HG02938 (cell line): ENCODE measurements around the gene WRAP73.

Source experiments
- ATAC-seq: cut with Tn5 transposase; IDR thresholded peaks from one replicate; pipeline ENCODE4 v1.9.1; 2021; ENCODE audit warnings: mild to moderate bottlenecking, moderate library complexity; ENCODE audit not compliant: unreplicated experiment

The WRAP73 gene

GRCh38 chr1:3669971-3670431 is 20.1 kb upstream of the WRAP73 start:
- ATAC-seq, result no peak

GRCh38 chr1:3669421-3669821 is 19.5 kb upstream of the WRAP73 start:
- no peak for ATAC-seq

GRCh38 chr1:3668585-3669300 is 18.8 kb upstream of the WRAP73 start:
- ATAC-seq, result no peak

- no peak for ATAC-seq
These were observed 18.2 kb upstream of the WRAP73 start for GRCh38 chr1:3668148-3668547.

GRCh38 chr1:3664700-3665375 is 14.9 kb upstream of the WRAP73 start:
- ATAC-seq, result no peak

- no peak for ATAC-seq
These were observed 14.2 kb upstream of the WRAP73 start for GRCh38 chr1:3663999-3664699.

- no peak for ATAC-seq
These were observed 12.3 kb upstream of the WRAP73 start for GRCh38 chr1:3662080-3662671.

GRCh38 chr1:3661631-3662030 is 11.7 kb upstream of the WRAP73 start:
- ATAC-seq, result no peak

GRCh38 chr1:3660704-3661103 is 10.8 kb upstream of the WRAP73 start:
- no peak for ATAC-seq

GRCh38 chr1:3659093-3659492 is 9.2 kb upstream of the WRAP73 start:
- ATAC-seq, result no peak

- no peak for ATAC-seq
These were observed 8.3 kb upstream of the WRAP73 start for GRCh38 chr1:3658231-3658615.

- no peak for ATAC-seq
These were observed 7.8 kb upstream of the WRAP73 start for GRCh38 chr1:3657578-3658230.

- ATAC-seq, result no peak
These were observed 7.2 kb upstream of the WRAP73 start for GRCh38 chr1:3657096-3657475.

- peak; percentile 67 for ATAC-seq
These were observed 6.7 kb upstream of the WRAP73 start for GRCh38 chr1:3656450-3657095.

GRCh38 chr1:3654549-3655281 is 4.8 kb upstream of the WRAP73 start:
- ATAC-seq, result no peak

GRCh38 chr1:3653286-3653618 is 3.3 kb upstream of the WRAP73 start:
- no peak for ATAC-seq

- no peak for ATAC-seq
These were observed 2.8 kb upstream of the WRAP73 start for GRCh38 chr1:3652548-3653285.

- no peak for ATAC-seq
These were observed 2.1 kb upstream of the WRAP73 start, which contains the start of gene TP73 for GRCh38 chr1:3651930-3652547. Gene TP73 (plus strand): TSS chr1:3652516. CDS start chr1:3682366, 29,850 bp downstream.
